Upper lobe of left lung (tissue), 4 donors: ENCODE results near the gene MEAK7.

Source experiments
- POLR2A ChIP-seq, 4 donors: fragments of 450-650 bp; IDR thresholded peaks; one replicate each; pipeline ENCODE4 v1.5.1; 2016 to 2017; ENCODE audit warnings: antibody characterized with exemption in 4 of 4, mild to moderate bottlenecking in 2 of 4
- TF ChIP-seq, protein P1 (sequence below), 6 experiments: fragments of 450-650 bp in 4 of 6; fragments of 200-600 bp in 2 of 6; sonication (generic) in 2 of 6; IDR thresholded peaks; one replicate each; pipeline ENCODE4 v1.5.1; 2016 to 2019; ENCODE audit warnings: antibody characterized with exemption in 6 of 6

DNA sequence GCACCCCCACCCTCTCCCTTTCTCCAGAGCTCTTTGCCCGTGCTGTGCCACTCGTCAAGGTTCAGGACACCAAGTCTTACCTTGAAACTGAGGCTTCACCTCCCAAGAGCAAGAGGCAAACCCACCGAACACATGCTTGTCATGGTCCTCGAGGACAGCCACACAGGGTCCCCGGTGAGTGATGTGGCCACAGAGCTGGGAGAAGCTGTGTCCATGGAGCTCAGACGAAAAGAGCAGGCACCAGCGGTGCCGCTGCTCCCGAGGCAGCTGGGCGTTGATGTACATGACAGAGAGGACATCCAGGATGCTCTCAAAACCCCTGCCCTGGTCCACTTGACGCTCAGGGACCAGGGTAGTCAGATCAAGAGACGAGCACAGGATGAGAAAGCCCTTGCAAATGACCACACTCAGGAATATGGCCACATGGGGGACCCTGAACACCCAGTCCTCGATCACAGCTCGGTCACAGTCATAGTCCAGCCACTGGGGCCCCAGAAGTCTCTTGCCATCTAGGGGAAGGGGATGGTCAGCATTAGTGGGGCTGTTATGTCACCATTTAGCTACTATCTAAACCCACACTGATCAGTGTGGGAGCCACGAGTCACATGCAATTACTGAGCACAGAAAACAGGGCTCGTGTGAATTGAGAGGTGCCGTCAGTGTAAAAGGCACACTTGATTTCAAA, 17.8 kb downstream of the MEAK7 start:
- TF ChIP-seq, protein P1, sequence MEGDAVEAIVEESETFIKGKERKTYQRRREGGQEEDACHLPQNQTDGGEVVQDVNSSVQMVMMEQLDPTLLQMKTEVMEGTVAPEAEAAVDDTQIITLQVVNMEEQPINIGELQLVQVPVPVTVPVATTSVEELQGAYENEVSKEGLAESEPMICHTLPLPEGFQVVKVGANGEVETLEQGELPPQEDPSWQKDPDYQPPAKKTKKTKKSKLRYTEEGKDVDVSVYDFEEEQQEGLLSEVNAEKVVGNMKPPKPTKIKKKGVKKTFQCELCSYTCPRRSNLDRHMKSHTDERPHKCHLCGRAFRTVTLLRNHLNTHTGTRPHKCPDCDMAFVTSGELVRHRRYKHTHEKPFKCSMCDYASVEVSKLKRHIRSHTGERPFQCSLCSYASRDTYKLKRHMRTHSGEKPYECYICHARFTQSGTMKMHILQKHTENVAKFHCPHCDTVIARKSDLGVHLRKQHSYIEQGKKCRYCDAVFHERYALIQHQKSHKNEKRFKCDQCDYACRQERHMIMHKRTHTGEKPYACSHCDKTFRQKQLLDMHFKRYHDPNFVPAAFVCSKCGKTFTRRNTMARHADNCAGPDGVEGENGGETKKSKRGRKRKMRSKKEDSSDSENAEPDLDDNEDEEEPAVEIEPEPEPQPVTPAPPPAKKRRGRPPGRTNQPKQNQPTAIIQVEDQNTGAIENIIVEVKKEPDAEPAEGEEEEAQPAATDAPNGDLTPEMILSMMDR (IDR thresholded peaks at IDR 0.05) = no peak
- no peak for TF ChIP-seq POLR2A (IDR thresholded peaks at IDR 0.05)
